Ishikawa (cell line): ENCODE measurements around the gene LRP8.

Experiments used
- CEBPB ChIP-seq: IDR thresholded peaks from 2 replicates; pipeline ENCODE4 v1.6.1; 2012
- CREB1 ChIP-seq: IDR thresholded peaks from 2 replicates; pipeline ENCODE4 v1.6.1; 2012; ENCODE audit warnings: low read depth
- EGR1 ChIP-seq: IDR thresholded peaks from 2 replicates; pipeline ENCODE4 v1.6.1; 2012
- EP300 ChIP-seq: IDR thresholded peaks from 2 replicates; pipeline ENCODE4 v1.6.1; 2012; ENCODE audit warnings: borderline replicate concordance
- FOXM1 ChIP-seq: IDR thresholded peaks from 2 replicates; pipeline ENCODE4 v1.6.1; 2012; ENCODE audit warnings: low read depth, borderline replicate concordance
- NFIC ChIP-seq: IDR thresholded peaks from 2 replicates; pipeline ENCODE4 v1.6.1; 2012
- RAD21 ChIP-seq: IDR thresholded peaks from 2 replicates; pipeline ENCODE4 v1.6.1; 2012; ENCODE audit warnings: low read depth
- TAF1 ChIP-seq: IDR thresholded peaks from 2 replicates; pipeline ENCODE4 v1.6.1; 2012; ENCODE audit warnings: low read depth, mild to moderate bottlenecking
- TCF12 ChIP-seq: IDR thresholded peaks from 2 replicates; pipeline ENCODE4 v1.6.1; 2012; ENCODE audit warnings: low read depth
- TEAD4 ChIP-seq: IDR thresholded peaks from 2 replicates; pipeline ENCODE4 v1.6.1; 2012
- USF1 ChIP-seq: IDR thresholded peaks from 2 replicates; pipeline ENCODE4 v1.6.1; 2012
- YY1 ChIP-seq: IDR thresholded peaks from 2 replicates; pipeline ENCODE4 v1.6.1; 2012; ENCODE audit warnings: low read depth
- ZBTB7A ChIP-seq: IDR thresholded peaks from 2 replicates; pipeline ENCODE4 v1.6.1; 2012; ENCODE audit warnings: low read depth
- TF ChIP-seq, protein P1 (sequence below): IDR thresholded peaks from 2 replicates; pipeline ENCODE4 v1.6.1; 2012; ENCODE audit warnings: low read depth, mild to moderate bottlenecking
- TF ChIP-seq, protein P2 (sequence below): IDR thresholded peaks from 2 replicates; pipeline ENCODE4 v1.6.1; 2012

The LRP8 gene

GRCh38 chr1:53359934-53360276 is 32.0 kb upstream of the LRP8 start:
- TF ChIP-seq EGR1 (no peak), TEAD4 (no peak), USF1 (no peak), EP300 (no peak)

- TF ChIP-seq EGR1, result no peak
- TF ChIP-seq RAD21, result no peak
- no peak for TF ChIP-seq NFIC
- TF ChIP-seq TAF1, result no peak
- TF ChIP-seq CREB1, result no peak
- no peak for TF ChIP-seq FOXM1
- TF ChIP-seq USF1, result no peak
- TF ChIP-seq TCF12, result no peak
- TF ChIP-seq ZBTB7A, result no peak
- TF ChIP-seq, protein P1, sequence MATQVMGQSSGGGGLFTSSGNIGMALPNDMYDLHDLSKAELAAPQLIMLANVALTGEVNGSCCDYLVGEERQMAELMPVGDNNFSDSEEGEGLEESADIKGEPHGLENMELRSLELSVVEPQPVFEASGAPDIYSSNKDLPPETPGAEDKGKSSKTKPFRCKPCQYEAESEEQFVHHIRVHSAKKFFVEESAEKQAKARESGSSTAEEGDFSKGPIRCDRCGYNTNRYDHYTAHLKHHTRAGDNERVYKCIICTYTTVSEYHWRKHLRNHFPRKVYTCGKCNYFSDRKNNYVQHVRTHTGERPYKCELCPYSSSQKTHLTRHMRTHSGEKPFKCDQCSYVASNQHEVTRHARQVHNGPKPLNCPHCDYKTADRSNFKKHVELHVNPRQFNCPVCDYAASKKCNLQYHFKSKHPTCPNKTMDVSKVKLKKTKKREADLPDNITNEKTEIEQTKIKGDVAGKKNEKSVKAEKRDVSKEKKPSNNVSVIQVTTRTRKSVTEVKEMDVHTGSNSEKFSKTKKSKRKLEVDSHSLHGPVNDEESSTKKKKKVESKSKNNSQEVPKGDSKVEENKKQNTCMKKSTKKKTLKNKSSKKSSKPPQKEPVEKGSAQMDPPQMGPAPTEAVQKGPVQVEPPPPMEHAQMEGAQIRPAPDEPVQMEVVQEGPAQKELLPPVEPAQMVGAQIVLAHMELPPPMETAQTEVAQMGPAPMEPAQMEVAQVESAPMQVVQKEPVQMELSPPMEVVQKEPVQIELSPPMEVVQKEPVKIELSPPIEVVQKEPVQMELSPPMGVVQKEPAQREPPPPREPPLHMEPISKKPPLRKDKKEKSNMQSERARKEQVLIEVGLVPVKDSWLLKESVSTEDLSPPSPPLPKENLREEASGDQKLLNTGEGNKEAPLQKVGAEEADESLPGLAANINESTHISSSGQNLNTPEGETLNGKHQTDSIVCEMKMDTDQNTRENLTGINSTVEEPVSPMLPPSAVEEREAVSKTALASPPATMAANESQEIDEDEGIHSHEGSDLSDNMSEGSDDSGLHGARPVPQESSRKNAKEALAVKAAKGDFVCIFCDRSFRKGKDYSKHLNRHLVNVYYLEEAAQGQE, result no peak
- TF ChIP-seq TEAD4, result no peak
- TF ChIP-seq CEBPB, result no peak
- TF ChIP-seq EP300, result no peak
- no peak for TF ChIP-seq YY1
- TF ChIP-seq, protein P2, sequence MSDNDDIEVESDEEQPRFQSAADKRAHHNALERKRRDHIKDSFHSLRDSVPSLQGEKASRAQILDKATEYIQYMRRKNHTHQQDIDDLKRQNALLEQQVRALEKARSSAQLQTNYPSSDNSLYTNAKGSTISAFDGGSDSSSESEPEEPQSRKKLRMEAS, result no peak
Observed at GRCh38 chr1:53359225-53359933, 31.5 kb upstream of the LRP8 start.

DNA sequence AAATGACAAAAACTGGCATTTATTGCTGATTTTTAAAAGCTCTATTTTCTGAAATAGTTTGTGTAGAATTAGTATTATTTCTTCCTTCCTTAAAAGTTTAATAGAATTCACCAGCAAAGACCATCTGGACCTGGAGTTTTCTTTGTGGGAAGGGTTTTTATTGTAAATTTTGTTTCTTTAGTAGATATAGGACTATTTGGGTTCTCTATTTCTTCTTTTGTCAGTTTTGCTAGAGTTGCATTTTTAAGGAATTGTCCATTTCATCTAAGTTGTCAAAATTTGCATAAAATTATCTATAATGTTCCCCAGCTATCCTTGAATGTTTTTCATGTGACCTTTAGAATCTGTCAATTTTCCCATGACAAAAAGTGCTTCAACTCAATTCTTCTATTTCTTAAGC is 28.8 kb upstream of the LRP8 start:
- TF ChIP-seq, protein P2, result no peak
- TF ChIP-seq, protein P1, result no peak
- TF ChIP-seq RAD21 (no peak), TEAD4 (no peak), YY1 (no peak), CEBPB (no peak), EP300 (no peak), CREB1 (no peak)

DNA sequence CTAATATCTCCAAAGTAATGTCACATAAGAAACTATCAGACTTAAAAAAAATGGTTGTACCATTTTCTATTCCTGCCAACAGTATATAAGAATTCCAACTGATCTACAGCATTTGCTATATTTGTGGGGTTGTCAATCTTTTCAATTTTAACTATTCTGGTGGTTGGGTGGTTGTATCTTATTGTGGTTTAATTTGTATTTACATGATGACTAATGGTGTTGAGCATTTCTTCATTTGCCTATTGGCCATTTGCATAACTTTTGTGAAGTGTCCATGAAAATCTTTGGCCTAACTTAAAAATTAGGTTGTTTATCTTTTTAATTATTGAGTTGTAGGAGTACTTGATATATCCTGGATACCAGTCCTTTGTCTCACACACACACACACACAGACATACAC is 26.2 kb upstream of the LRP8 start:
- TF ChIP-seq EP300 (no peak), YY1 (no peak), USF1 (no peak), RAD21 (no peak), TAF1 (no peak), ZBTB7A (no peak), NFIC (no peak), FOXM1 (no peak), EGR1 (no peak)
- TF ChIP-seq, protein P2, result no peak

DNA sequence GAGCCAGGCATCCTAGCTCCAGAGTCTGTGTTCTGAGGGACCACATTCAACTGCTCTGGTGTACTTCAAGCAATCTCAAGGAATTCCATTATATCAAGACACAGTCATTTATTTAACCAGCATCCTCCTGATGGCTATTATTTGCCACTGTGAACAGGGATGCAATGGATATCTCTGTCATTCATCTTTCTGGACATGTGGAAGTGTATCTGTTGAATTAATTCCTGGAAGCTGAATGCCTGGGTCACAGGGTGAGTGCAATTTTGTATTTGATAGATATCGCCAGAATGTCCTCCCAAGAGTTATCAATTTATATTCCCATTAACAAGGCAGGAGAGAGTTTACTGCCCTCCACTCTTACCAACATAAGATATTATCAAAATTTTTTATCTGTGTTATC is 24.7 kb upstream of the LRP8 start:
- no peak for TF ChIP-seq ZBTB7A
- no peak for TF ChIP-seq TAF1
- no peak for TF ChIP-seq FOXM1
